Cerebellar nuclear complex (tissue), 1 donor: Measurements from ENCODE around the gene SPSB1.

Experiments
- DNase-seq, 2 experiments: peaks; one replicate each; lab custom pipeline; 2025; lab: John Stamatoyannopoulos, UW

SPSB1 gene

DNA sequence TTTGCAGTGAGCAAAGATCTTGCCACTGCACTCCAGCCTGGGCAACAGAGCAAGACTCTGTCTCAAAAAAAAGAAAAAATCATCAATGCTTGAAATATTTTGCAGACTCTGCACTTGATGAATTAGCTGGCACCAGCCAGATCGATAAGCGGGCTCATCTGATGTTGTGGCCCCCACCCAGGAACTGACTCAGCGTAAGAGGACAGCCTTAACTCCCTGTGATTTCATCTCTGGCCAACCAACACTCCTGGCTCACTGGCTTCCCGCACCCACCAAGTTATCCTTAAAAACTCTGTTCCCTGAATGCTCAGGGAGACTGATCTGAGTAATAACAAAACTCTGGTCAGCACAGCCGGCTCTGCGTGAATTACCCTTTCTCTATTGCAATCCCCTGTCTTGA, 98.9 kb downstream of the SPSB1 start:
- DNase-seq = no peak

DNA sequence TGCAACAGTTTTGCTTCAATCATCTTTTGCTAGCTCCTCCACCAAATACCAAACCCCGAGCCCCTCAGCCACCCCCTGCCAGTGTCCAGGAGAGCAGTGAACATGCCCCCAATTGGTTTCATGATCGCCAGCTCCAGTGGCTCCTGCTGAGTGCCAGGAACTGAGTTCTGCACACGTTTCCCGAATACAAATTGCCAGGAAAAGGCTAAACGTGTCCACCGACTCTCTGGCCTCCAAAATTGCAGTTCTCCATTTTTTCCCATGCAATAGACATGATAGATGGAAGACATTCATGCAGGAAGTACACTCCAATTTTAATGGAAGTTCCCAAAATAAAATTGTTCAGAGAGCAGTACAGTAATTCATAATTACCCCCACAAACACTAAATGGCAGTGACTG, 101.3 kb downstream of the SPSB1 start:
- no peak for DNase-seq

GRCh38 chr1:9395018-9395417, 102.3 kb downstream of the SPSB1 start:
- DNase-seq = no peak

- DNase-seq = no peak
These were observed 104.4 kb downstream of the SPSB1 start for GRCh38 chr1:9397047-9397446.

DNA sequence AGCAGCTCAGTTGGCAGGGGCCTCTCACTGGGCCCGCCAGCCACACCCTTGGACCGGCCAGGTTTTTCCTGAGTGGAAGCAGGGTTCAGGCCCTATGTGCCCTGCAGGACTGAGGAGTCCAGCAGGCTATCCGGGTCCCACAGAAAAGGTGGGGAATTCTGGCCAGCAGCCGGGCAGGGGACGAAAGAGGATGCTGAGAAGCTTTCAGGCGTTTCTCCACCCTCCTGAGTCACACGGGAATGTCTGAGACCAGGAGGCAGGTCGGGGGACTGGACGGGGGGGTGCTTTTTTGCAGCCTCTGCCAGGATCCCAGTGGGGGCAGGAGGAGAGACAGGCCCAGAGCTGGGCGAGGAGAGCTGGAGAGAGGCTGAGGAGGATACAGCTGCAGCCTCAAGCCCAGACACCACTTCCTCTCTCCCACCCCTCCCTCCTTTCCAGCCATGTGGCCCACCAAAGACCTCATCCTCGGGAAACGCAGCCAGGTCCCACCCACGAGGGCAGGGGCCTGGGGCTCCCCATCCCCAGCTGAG, 105.4 kb downstream of the SPSB1 start:
- no peak for DNase-seq

DNA sequence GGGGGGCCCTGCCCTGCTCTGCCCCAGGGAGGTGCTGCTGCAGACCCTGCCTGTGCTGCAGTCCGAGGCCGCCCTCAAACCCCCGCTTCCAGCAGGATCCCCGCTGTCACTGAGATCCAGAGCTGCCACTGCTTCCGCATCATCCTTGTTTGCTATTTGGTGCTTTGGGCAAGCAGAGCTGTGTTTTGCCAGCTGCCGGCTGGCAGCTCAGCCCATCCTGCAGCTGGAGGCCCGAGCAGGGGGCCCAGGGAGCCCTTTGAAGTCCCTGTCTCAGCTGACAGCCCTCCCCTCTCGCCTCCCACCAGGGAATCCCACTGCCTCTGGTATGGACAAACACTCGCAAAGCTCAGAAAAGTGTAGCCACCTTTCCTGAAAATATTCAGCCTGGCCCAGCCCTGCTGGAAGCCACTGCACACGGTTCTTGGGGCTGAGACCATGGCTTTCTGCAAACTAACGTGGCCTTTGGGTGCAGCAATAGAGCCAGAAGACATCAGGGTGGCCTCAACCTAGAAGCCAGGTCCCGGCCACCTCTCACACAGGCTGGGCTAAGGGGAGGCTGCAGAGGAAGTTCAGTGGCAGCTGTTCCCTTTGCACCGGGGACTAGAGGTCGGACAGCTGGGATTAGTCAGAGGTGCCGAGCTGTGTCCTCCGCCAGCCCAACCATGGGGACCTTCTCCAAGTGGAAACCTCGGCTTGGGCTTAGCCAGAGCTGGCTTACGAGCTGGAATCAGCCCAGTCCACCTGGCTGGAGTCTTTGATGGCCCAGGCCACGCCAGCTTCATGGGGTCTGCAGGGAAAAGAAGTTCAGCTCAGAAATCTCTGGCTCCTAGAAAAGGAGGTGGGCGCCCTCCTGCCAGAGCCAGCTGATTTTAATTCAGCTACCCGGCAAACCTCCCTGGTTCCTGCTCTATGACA, 107.1 kb downstream of the SPSB1 start:
- DNase-seq = no peak

DNA sequence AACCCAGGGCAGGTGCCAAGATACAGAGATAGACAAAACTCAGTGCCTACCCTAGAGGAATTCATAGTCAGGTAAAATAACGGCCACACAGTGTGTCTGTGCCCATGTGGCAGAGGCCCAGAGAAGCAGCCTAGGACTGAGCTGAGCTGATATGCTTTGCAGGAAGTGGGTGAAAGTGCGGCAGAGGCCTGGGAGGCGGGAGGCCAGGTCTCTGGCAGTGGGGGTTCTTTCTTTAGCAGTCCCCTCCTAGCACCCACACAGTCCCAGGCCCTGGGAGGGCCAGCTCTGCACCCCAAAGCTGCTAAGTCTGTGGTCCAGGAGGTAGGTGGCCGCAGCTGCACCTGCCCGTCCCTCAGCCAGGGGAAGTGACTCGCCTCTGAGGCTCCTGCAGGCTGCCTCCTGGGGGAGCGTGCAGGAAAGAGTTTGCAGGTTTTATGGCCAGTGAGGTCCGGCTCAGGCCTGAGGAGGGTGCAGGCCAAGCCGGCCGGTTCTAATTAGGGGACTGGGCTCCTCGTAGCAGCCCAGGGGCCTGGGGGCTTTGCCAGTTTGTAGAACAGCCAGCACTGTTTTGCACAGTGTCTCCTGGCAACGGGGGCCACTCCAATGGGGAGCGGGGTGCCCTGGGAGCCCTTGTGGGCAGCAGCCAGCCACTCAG, 107.9 kb downstream of the SPSB1 start:
- DNase-seq = no peak

DNA sequence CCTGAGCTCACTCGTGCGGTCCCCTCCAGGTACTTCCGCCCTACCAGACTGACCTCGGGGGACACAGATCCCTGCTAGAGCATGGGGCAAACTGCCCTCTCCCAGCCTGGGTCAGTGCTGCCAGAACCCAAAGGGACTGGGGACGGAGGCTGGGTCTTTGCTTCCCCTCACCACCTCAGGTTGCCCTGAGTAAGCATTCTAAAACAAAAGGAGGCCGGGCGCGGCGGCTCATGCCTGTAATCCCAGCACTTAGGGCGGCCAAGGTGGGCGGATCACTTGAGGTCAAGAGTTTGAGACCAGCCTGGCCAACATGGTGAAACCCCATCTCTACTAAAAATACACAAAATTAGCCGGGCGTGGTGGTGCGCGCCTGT, 108.4 kb downstream of the SPSB1 start:
- no peak for DNase-seq

DNA sequence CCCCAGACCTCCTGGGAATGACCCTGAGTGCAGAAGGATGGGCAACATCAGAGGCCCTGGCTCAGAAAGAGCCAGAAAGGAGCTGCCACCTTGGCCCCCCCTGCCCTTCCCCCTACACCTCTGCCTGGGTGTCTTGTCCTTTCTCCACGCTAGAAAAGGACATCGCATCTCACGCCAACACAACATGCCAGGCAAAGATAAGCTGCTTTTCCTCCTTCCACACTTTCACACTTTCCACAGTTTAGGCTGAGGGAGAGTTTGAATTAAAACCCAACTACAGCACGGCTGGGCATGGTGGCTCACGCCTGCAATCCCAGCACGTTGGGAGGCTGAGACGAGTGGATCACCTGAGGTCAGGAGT, 109.5 kb downstream of the SPSB1 start:
- DNase-seq = no peak

DNA sequence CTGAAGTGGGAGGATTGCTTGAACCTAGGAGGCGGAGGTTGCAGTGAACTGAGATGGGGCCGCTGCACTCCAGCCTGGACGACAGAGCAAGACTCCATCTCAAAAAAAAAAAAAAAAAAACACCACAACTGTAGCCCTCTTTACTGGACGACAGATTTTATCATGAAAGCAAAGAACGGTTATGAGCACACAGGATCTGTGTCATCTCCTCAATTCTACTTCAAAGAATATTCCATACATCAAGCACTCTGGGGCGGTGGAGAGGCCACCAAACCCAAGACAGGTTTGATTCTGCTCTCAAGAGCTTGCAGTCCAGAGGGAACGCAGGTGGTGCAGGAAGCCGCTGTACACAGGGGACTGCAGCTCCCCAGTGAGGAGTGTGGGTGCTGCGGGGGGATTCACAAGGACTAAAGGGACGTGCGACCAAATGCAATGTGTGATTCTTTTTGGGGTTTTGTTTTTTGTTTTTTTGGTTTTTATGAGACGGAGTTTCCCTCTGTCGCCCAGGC, 110.1 kb downstream of the SPSB1 start:
- no peak for DNase-seq

DNA sequence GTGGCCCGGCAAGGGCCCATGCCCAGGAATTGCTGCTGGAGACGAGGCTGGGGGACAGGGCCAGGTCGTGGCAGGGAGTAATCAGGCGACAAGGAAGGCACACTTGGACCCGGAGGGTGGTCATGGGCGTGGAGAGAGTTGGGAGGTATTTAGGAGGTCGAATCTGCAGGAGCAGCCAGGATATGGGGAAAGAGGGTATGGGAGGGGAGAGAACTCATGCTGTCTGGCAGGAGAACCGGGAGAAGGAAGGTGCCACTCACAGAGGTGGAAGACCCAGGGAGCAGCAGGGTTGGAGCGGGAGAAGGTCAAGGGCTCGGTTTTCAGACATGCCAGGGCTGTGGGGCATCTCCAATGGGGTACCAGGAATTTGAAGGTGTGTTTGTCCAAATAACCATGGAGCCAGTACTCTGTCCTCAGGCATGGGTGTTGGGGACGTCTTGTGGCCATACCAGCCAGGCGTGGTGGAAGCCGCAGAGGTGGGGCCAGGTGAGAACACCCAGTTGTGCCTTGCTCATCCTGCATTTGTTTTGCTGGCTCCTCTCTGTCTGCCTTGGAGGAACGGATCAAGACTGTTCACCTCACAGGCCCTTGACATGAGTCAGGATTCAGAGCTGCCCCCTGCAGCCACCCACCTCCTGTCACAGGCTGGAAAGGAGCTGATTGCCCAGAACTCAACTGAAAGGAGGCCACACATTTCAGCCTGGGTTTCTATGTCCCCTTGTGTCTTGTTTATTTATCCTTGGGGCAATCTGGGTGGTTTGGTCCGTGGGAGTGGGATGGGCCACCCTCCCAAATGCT, 111.6 kb downstream of the SPSB1 start:
- DNase-seq = no peak

- no peak for DNase-seq
These were observed 113.4 kb downstream of the SPSB1 start for GRCh38 chr1:9406111-9406510.

GRCh38 chr1:9410737-9411297, 118.1 kb downstream of the SPSB1 start:
- DNase-seq = no peak

DNA sequence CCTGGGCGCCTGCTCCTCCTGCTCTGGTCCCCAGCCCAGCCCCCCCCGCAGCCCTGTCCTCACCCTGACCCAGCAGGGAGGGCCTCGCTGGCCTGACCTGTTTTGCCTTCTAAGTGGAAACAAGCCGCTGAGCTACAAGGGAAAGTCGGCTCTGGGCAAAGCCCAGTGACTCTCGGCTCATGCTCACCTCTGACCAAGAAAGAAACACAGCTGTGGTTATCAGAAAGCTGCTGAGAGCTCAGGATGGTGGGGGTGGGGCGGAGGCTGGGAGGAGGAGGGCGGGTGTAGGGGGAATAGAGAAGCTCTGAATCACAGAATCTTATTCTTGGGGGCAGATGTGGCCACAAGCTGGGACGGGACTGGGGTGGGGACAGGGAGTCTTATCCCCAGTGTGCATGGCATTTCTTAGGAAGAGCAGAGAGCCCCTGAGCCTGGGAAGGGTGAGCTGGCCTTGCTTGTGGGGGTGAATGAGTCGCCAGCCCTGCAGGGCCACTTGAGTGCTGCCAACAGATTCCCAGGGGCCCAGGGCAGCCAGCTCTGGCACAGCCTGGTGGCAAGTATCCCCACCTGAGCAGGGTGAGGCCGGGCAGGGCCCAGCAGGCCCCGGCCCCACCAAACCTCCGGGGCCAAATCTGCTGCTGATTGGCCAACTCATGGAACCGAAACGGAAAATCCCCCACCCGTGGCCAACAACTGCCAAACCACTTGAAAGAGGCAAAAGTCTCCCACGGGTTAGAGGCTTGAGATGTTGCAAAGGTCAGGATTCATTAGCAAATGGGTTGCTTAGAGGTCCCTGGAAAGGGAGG, 120.6 kb downstream of the SPSB1 start:
- DNase-seq = no peak

DNA sequence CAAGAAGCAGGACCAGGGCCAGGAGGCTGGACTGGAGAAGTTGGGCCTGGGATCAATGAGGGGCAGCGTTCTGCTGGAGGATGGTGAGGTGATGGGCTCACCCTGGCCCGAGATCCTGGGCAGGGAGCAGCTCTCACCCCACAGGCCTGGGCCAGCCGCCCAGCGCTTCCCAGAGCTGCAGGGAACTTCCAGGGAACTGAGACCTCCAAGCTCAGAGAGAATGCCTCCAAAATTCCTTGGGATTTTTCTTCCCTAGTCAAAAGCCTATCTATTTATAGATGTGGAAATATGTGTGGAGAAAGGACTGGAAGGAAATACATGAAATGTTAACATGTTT, 121.2 kb downstream of the SPSB1 start:
- no peak for DNase-seq

DNA sequence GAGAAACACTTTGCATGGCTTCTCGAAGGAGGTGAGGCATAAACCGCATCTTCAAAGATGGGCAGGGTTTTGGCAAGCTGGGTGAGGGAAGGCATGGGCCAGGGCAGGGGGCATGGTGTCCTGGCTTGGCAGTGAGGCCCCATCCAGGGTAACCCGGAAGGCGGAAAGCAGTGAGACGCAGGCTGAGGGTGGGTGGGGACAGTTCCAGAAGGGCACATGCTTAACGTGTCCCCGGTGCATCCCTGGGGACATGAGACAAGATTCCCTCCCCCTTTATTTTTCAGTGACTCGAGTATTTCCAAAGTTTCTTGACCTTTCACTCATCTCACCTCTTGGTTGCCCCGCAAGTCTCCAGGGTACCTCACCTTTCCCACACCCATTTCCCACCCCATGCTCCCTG, 123.8 kb downstream of the SPSB1 start:
- DNase-seq = no peak

DNA sequence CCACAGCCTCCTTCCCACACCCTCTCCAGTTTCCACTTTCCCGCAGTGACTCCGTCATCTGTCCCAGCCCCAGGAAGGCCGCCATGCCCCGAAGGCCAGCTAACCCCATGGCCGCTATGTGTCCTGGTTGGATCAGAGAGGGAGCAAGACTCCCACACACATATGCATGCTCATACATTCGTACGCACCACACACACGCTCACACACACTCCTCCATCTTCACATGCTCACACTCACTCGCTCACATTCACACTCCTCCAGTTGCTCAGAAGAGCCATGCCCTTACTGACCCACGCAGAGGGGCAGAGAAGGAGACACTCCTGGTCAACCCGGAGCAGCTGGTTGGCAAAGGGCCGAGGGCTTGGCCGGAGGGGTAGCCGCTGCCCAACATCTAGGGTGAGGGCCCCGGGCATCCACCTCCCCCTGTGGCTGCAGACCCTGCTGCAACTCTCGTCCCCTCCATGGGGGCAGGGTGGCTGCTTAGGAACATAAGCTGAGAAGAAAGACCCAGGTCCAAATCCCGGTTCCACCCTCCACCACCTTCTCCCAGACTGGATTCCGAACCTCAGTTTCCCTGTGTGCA, 124.3 kb downstream of the SPSB1 start:
- DNase-seq = no peak

GRCh38 chr1:9417695-9418094, 125.0 kb downstream of the SPSB1 start:
- DNase-seq = no peak

DNA sequence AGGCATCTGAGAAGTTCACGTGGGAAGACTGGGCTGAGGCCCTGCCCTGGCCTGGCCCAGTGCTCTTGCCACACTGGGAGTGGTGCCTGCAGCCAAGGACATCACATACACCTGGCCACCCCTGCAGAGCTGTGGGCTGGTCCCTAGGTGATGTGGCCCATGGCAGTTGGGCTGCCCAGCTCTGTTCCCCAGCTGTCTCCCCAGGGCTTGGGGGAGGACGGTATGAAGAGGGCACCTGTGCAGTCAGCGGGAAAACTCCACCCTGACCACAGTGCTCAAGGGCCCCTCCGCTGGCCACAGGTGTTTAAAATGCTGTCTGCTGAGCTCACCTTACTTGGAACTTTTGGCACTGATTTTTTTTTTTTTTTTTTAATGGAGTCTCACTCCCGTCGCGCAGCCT, 126.2 kb downstream of the SPSB1 start:
- DNase-seq = no peak
